Chondrocyte (in vitro differentiated cells): ENCODE results near the gene LAMC3. TPM values are rescaled to one million over a fixed set of nuclear protein-coding genes. Genes with fewer than 3 reads are reported as not detected.

Experiments
- DNase-seq: peaks from one replicate; pipeline ENCODE4 v3.0.0; 2021; ENCODE audit warnings: mixed read lengths, low spot score
- H3K27ac Mint-ChIP-seq: one replicate; pipeline ENCODE4 v1.8.0; 2021; ENCODE audit warnings: mild to moderate bottlenecking, moderate library complexity, mixed read lengths; ENCODE audit not compliant: unreplicated experiment
- H3K27me3 Mint-ChIP-seq: 2 replicates; pipeline ENCODE4 v1.8.0; 2021; ENCODE audit warnings: low read depth, mixed read lengths
- H3K36me3 Mint-ChIP-seq: 2 replicates; pipeline ENCODE4 v1.8.0; 2021; ENCODE audit warnings: low read depth, mixed read lengths
- H3K4me1 Mint-ChIP-seq: 2 replicates; pipeline ENCODE4 v1.8.0; 2021; ENCODE audit warnings: low read depth, mild to moderate bottlenecking, mixed read lengths
- H3K4me3 Mint-ChIP-seq: one replicate; pipeline ENCODE4 v1.8.0; 2021; ENCODE audit warnings: mild to moderate bottlenecking, moderate library complexity, mixed read lengths; ENCODE audit not compliant: unreplicated experiment
- H3K9me3 Mint-ChIP-seq: 2 replicates; pipeline ENCODE4 v1.8.0; 2021; ENCODE audit warnings: low read depth, mixed read lengths
- total RNA-seq: library from RNA; stranded (reverse); gene quantifications from 3 replicates; pipeline ENCODE4 v1.2.1, GENCODE V29; 2021
- TF ChIP-seq, protein P1 (sequence below): fragments of 200-600 bp; sonication (generic); IDR thresholded peaks from 2 replicates; pipeline ENCODE4 v1.5.0; 2021; ENCODE audit warnings: antibody characterized with exemption, mild to moderate bottlenecking, moderate library complexity

The LAMC3 gene
- total RNA-seq, 1 donor from 2014 or later: 1.2 TPM

GRCh38 chr9:130980526-130980925 lies 28.4 kb upstream of the LAMC3 start:
- no peaks in the 10 kb centered on the region for H3K9me3 Mint-ChIP-seq
- no peaks in the 10 kb centered on the region for H3K4me1 Mint-ChIP-seq
- no peak for DNase-seq
- TF ChIP-seq, protein P1, sequence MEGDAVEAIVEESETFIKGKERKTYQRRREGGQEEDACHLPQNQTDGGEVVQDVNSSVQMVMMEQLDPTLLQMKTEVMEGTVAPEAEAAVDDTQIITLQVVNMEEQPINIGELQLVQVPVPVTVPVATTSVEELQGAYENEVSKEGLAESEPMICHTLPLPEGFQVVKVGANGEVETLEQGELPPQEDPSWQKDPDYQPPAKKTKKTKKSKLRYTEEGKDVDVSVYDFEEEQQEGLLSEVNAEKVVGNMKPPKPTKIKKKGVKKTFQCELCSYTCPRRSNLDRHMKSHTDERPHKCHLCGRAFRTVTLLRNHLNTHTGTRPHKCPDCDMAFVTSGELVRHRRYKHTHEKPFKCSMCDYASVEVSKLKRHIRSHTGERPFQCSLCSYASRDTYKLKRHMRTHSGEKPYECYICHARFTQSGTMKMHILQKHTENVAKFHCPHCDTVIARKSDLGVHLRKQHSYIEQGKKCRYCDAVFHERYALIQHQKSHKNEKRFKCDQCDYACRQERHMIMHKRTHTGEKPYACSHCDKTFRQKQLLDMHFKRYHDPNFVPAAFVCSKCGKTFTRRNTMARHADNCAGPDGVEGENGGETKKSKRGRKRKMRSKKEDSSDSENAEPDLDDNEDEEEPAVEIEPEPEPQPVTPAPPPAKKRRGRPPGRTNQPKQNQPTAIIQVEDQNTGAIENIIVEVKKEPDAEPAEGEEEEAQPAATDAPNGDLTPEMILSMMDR: no peak
- H3K27ac Mint-ChIP-seq: no peak overlapping the region
- H3K4me3 Mint-ChIP-seq: no peak overlapping the region
- H3K27me3 Mint-ChIP-seq: peaks cover 7% of the 10 kb centered on the region
- no peaks in the 10 kb centered on the region for H3K36me3 Mint-ChIP-seq

DNA sequence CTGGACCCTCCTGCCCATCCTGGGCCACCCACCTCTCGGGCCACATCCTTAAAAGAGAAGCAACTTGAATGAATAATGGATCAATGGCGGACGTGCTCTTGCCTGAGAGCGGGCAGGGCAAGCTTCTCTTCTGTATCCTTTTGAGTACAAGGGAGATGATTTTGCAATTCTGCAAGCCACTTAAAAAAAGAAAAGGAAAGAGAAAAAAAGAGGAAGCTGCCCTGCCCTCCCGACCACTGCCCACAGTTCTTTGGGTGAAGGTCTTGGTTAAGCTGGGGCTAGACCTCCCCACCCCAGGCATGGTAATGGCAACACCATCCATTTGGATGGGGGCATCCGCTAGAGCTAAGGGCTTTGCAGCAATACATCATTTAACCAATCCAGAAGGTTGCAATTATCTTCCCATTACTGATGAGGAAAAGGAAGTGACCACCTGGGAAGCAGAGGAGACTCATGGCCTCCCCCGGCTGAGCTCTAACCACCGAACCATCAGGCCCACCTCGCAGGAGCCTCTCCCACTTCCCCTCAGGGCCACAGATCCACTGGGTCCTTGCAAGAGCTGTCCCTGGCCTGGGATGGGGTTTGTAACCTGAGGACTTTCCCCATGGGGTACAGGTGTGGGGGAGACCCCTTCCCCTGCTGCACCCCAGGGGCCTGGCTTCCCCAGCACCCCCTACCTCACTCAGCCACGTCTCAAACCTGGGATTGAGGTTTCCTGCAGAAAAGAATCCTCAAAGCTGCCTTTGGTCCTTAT lies 27.8 kb upstream of the LAMC3 start:
- Mint-ChIP-seq H3K4me3 (no peak overlapping the region), H3K4me1 (no peaks in the 10 kb centered on the region), H3K27ac (no peak overlapping the region), H3K36me3 (no peaks in the 10 kb centered on the region), H3K27me3 (peaks cover 7% of the 10 kb centered on the region), H3K9me3 (no peaks in the 10 kb centered on the region)
- TF ChIP-seq, protein P1: no peak
- DNase-seq: no peak

GRCh38 chr9:130981756-130982137 lies 27.2 kb upstream of the LAMC3 start:
- H3K4me1 Mint-ChIP-seq: no peaks in the 10 kb centered on the region
- TF ChIP-seq, protein P1: no peak
- no peaks in the 10 kb centered on the region for H3K36me3 Mint-ChIP-seq
- no peak overlapping the region for H3K4me3 Mint-ChIP-seq
- H3K27me3 Mint-ChIP-seq: peaks cover 8% of the 10 kb centered on the region
- no peaks in the 10 kb centered on the region for H3K9me3 Mint-ChIP-seq
- peak; percentile 85 for DNase-seq
- H3K27ac Mint-ChIP-seq: no peak overlapping the region

DNA sequence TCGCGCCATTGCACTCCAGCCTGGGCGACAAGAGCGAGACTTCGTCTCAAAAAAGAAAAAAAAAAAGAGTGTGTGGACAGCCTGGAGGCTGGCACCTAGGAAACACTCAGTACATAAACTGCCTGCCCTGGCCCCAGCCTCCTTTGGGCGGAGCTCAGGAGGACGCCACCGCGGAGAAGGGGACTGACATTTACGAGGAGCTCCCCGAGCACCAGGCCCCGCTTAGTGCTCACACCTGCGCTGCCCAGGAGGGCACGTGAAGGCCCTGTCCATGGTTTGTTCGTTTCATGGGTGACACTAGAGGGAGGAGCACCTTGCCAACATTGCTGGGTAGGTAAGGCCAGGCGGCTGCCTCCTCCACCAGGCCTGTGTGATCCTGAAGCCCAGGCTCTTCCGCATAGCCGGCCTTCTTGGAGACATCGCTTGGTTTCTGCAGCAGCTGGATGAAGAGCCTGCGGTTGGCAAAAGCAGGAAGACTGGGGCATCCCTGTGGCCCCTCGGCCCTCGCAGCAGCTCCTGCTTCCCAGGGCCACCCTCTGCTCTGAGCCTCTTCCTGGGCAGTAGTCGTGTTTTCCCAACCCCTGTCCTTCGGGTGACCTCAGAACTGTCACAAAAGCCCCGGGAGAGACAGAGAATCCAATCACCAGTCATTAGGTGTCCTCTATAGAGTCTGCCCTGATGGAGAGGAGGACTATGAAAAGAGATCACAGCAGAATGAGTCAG lies 26.2 kb upstream of the LAMC3 start:
- peak; percentile 72 for DNase-seq
- Mint-ChIP-seq H3K9me3 (no peaks in the 10 kb centered on the region), H3K27me3 (peaks cover 11% of the 10 kb centered on the region), H3K4me3 (no peak overlapping the region), H3K27ac (no peak overlapping the region), H3K36me3 (no peaks in the 10 kb centered on the region), H3K4me1 (no peaks in the 10 kb centered on the region)
- TF ChIP-seq, protein P1: no peak

DNA sequence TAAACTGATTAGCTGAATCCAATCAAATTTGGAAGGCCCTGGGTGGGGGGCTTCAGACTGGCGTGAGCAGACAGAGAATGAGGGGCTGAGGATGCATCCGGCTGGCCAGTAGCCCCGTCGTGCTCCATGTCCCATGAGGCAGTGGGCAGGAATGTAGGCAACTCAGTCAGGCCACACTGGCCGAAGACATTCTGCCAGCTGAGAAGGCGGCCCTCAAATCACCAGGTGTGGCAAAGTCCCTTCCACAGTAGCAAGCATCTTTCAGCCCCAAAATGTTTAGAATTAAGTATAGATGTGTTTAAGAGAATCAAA lies 25.7 kb upstream of the LAMC3 start:
- TF ChIP-seq, protein P1: no peak
- H3K9me3 Mint-ChIP-seq: peaks cover 2% of the 10 kb centered on the region
- H3K27me3 Mint-ChIP-seq: peaks cover 11% of the 10 kb centered on the region
- H3K4me3 Mint-ChIP-seq: no peak overlapping the region
- H3K4me1 Mint-ChIP-seq: no peaks in the 10 kb centered on the region
- H3K36me3 Mint-ChIP-seq: no peaks in the 10 kb centered on the region
- no peak overlapping the region for H3K27ac Mint-ChIP-seq
- peak; percentile 72 for DNase-seq
